ENCODE measurements around the gene ABHD6.
"Not testable (repeated sequence)": the region's sequence is repeated elsewhere in the genome, so short reads cannot be mapped to it uniquely, and the experiment has no call there.

The ABHD6 gene

GRCh38 chr3:58324391-58325390, 87.1 kb downstream of the ABHD6 start:
- DNase-seq: no peak

DNA sequence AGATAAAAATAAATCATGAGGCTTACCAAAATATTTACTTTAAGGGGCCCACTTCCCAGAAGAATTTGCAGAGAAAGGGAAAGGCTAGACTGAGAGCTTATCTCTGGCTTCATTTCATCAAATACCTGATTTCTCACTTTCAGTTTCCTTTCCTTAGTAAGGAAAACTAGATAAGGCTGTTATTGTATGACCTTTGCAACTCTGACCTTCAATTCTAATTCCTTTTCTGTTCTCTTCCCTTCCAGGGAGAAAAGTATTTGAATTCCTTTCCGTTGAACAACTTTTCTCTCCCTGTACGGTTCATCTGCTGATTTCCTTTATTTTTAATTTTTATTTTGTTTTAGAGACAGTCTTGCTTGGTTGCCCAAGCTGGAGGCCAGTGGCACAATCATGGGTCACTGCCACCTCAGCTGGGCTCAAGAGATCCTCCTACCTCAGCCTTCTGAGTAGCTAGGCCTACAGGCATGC, 88.0 kb downstream of the ABHD6 start:
- DNase-seq: no peak

DNA sequence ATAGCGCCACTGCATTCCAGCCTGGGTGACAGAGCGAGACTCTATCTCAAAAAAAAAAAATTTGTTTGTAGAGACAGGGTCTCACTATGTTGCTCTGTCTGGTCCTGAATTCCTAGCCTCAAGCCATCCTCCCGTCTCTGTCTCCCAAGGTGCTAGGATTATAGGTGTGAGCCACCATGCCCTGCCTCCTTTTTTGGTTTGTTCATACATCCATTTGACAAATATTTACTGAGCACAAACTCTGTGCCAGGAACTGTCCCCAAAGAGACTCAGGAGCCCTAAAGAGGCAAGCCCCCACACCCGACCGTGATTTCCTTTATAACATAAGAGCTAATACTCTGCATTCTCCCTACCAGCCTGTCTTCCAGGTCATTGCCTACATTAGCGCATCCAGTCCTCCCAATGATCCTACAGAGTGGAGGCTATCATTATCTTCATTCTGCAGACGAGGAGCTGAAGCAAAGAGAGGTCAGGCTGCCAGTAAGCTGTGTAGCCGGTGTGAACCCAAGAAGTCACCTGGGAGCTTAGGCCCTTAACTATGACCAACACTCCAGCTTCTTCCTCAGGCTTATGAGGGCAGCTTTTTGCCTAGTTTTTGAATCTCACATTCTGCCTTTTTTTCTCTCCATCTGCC, 88.8 kb downstream of the ABHD6 start:
- no peak for DNase-seq

GRCh38 chr3:58329150-58329921, 91.7 kb downstream of the ABHD6 start:
- DNase-seq: no peak

- no peak for DNase-seq
Observed at GRCh38 chr3:58329922-58330413, 92.4 kb downstream of the ABHD6 start.

DNA sequence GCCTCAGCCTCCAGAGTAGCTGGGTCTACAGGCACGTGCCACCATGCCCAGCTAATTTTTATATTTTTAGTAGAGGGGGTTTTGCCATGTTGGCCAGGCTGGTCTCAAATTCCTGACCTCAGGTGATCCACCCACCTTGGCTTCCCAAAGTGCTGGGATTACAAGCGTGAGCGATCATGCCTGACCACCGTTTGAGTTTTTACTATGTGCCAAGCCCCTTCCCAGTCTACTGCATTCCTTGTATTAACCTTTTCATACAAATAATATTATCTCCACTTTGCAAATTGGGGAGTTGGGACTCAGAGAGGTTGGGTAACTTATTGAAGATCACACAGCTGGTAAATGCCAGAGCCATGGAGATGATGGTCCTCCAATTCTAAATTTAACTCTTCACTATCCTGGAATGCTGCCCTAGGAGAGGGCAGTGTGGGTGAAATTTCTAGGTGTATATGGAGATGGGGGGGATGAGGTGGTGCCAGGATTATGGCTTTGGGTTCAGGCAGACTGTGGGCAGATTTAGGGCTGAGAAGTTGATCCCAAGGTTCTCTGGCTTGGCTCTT, 94.1 kb downstream of the ABHD6 start:
- no peak for DNase-seq

GRCh38 chr3:58332575-58333188, 95.1 kb downstream of the ABHD6 start, which contains the start of gene PXK:
Gene PXK, plus strand, starts transcription at chr3:58332892. Its CDS starts 97 bp downstream, at chr3:58332989.
- DNase-seq: peak; percentile 93

GRCh38 chr3:58333206-58334012, 95.8 kb downstream of the ABHD6 start:
- DNase-seq: peak; percentile 74

DNA sequence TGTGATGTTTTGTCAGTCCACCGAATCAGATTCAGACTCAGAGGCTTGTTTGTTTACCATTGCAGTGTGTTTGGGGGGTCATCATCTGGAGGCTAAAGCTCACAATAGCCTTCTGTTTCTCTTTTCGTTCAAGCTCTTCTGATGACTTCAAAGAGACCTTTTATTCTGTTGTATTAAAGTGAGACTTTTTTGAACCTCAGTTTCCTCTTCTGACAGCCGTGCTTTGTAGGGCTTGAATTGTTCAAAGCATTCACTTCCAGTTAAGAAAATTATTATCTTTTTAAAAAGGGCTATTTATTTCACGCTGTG, 96.4 kb downstream of the ABHD6 start:
- no peak for DNase-seq

GRCh38 chr3:58334506-58334884, 96.9 kb downstream of the ABHD6 start:
- DNase-seq: no peak

- no peak for DNase-seq
Observed at GRCh38 chr3:58335652-58335947, 98.0 kb downstream of the ABHD6 start.

DNA sequence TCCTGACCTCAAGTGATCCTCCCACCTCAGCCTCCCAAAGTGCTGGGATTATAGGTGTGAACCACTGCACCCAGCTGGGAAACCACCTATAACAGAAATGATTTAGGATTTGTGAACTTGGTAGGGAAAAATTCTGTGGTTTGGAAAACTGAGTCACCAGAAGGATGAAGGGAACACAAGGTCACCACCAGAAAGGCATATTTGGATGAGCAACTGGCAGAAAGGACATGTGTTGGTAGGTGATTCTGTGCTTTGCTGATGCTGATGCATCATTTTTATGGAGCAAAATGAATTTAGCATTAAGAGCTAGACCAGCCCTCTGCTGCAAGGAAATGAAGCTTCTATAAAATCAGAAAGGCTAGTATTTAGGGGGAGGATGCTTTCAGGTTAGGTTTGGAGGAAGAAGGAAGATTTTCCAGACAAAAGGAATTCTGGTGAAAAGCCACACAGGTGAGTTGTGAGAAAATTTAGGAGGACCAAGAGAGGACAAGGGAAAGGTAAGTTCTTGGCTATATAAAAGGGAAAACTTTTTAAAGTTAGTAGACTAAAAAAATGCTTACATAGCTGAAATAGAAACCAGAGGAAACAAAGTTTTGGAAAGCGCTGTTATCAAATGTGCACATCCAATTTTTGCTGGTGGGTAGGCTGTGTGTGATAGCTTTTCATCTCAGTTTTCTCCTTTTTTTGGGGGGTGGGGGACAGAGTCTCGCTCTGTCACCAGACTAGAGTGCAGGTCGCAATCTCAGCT, 98.7 kb downstream of the ABHD6 start:
- DNase-seq: no peak

DNA sequence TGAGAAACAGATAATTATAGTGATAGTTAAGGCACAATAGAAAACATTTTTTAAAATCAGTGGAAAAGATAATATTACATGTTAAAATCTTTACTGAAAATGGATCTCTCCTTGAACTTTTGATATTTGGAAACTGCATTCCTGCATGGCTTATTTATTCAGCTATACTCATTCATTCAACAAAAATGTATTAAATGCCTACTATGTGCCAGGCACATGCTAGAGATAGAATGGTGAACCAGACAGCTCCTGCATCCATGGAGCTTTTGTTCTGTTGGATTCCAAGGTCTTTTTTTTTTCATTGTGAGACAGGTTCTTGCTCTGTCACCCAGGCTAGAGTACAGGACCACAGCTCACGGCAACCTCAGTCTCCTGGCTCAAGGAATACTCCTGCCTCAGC, 99.6 kb downstream of the ABHD6 start:
- DNase-seq: no peak

DNA sequence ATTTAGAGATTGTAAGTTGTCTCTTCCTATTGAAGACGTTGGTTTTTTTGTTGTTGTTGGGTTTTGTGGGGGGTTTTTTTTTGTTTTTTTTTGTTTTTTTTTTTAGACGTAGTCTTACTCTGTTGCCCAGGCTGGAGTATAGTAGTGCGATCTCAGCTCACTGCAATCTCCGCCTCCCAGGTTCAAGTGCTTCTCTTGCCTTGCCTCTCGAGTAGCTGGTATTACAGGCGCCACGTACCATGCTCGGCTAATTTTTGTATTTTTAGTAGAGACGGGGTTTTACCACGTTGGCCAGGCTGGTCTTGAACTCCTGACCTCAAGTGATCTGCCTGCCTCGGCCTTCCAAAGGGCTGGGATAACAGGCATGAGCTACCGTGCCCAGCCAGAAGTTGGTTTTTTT, 101.6 kb downstream of the ABHD6 start:
- DNase-seq: not testable (repeated sequence)

DNA sequence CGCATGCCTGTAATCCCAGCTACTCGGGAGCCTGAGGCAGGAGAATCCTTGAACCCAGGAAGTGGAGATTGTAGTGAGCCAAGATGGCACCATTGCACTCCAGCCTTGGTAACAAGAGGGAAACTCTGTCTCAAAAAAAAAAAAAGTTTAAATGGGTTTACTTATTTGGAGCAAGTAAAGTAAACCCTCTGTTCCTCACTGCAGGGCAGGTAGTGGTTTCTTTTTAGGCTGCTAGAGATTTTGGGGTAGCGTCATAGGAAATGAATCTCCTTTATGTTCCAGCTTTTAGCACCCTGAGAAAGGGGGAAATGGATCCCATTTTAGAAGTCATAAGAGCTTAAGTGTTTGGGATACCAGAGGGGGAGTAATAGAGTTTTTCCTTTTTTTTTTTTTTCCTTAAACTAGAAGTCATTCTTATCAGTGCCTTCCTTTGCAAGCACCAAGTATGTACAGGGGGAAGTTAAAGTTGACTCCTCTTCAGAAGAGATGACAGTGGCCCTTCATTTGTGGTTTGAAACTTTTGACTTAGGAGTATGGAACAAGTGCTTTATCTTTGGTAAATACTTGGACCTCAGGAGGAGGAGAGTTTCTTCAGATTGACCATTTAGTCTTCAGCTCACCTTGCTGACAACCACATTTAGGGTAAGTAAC, 103.1 kb downstream of the ABHD6 start:
- no peak for DNase-seq

- DNase-seq: no peak
Observed at GRCh38 chr3:58341376-58341775, 103.8 kb downstream of the ABHD6 start.

GRCh38 chr3:58342676-58343075, 105.1 kb downstream of the ABHD6 start:
- no peak for DNase-seq

Data from activated effector memory CD4-positive, alpha-beta T cell treated with anti-CD3 and anti-CD28 coated beads, Interleukin-2, amount 50 U/mL, for 16 hours (primary cell).